Activated T-helper 1 cell treated with Interleukin-2 at 50 U/mL for 16 hours (primary cell): Measurements from ENCODE around the gene ZNF92.
"Not testable (repeated sequence)": the region's sequence is repeated elsewhere in the genome, so short reads cannot be mapped to it uniquely, and the experiment has no call there.

ENCODE experiments used
- DNase-seq: peaks from one replicate; pipeline ENCODE4 v3.0.0-alpha.2; 2020; ENCODE audit warnings: low read depth

ZNF92 gene

GRCh38 chr7:65429642-65430343 is 56.1 kb downstream of the ZNF92 start:
- DNase-seq, result no peak

GRCh38 chr7:65430344-65431186 is 56.9 kb downstream of the ZNF92 start:
- DNase-seq, result no peak

GRCh38 chr7:65434307-65434706 is 60.7 kb downstream of the ZNF92 start:
- no peak for DNase-seq

- DNase-seq, result no peak
Observed at GRCh38 chr7:65436163-65436562, 62.5 kb downstream of the ZNF92 start.

GRCh38 chr7:65438598-65438997 is 64.9 kb downstream of the ZNF92 start:
- no peak for DNase-seq

GRCh38 chr7:65441010-65441409 is 67.4 kb downstream of the ZNF92 start:
- DNase-seq, result no peak

GRCh38 chr7:65444205-65444842 is 70.7 kb downstream of the ZNF92 start:
- DNase-seq, result no peak

- DNase-seq, result no peak
Observed at GRCh38 chr7:65444899-65445823, 71.5 kb downstream of the ZNF92 start.

- not testable (repeated sequence) for DNase-seq
Observed at GRCh38 chr7:65447041-65447440, 73.4 kb downstream of the ZNF92 start.

GRCh38 chr7:65448816-65449504 is 75.3 kb downstream of the ZNF92 start:
- no peak for DNase-seq

- DNase-seq, result no peak
Observed at GRCh38 chr7:65449505-65449852, 75.8 kb downstream of the ZNF92 start.
